ENCODE results near the gene ANKRD7. TPM values are rescaled to one million over a fixed set of nuclear protein-coding genes. Genes with fewer than 3 reads are reported as not detected.

The ANKRD7 gene
- total RNA-seq, 2 experiments from 2014 or later = 1.2 to 1.4 TPM

DNA sequence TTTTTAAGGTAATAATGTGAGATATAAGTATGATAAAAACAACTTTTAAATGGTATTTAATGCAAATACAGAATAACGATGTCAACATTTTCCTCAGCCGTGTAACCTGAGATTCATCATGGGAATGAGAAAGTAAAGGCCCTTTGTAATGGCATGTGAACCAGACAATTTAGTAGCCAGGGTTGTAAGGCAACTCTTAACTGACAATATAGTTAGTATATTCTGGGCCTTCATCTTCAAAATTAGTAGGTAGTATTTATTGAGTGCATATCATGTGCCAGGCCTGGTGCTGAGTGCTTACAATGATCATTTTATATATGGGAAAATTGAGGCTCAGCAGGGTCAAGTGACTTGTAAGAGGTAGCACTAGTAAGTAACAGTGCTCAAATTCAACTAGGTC lies 29.9 kb upstream of the ANKRD7 start:
- Mint-ChIP-seq H3K36me3 (ENCODE audit: low read depth) (peaks cover 13% of the 10 kb centered on the region), H3K4me3 (no peak overlapping the region), H3K27ac (no peak overlapping the region), H3K4me1 (ENCODE audit: low read depth) (peaks cover 4% of the 10 kb centered on the region), H3K9me3 (no peaks in the 10 kb centered on the region), H3K27me3 (no peaks in the 10 kb centered on the region)
- POLR2A ChIA-PET = interaction anchor here (0.6 kb wide), 1 partner anchor 1310 kb away, joined by 3 read pairs; no protein-coding TSS in a partner anchor
- intact Hi-C loops (cut with micrococcal nuclease) = no loop called here
- TF ChIP-seq, protein P1, sequence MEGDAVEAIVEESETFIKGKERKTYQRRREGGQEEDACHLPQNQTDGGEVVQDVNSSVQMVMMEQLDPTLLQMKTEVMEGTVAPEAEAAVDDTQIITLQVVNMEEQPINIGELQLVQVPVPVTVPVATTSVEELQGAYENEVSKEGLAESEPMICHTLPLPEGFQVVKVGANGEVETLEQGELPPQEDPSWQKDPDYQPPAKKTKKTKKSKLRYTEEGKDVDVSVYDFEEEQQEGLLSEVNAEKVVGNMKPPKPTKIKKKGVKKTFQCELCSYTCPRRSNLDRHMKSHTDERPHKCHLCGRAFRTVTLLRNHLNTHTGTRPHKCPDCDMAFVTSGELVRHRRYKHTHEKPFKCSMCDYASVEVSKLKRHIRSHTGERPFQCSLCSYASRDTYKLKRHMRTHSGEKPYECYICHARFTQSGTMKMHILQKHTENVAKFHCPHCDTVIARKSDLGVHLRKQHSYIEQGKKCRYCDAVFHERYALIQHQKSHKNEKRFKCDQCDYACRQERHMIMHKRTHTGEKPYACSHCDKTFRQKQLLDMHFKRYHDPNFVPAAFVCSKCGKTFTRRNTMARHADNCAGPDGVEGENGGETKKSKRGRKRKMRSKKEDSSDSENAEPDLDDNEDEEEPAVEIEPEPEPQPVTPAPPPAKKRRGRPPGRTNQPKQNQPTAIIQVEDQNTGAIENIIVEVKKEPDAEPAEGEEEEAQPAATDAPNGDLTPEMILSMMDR (IDR thresholded peaks at IDR 0.05) = no peak
- CTCF ChIA-PET = interaction anchor here (1.1 to 2.6 kb wide), 7 partner anchors 9 to 443 kb away, joined by 3 to 13 read pairs (median 5); no protein-coding TSS in a partner anchor
- DNase-seq (no peak), ATAC-seq (no peak)

DNA sequence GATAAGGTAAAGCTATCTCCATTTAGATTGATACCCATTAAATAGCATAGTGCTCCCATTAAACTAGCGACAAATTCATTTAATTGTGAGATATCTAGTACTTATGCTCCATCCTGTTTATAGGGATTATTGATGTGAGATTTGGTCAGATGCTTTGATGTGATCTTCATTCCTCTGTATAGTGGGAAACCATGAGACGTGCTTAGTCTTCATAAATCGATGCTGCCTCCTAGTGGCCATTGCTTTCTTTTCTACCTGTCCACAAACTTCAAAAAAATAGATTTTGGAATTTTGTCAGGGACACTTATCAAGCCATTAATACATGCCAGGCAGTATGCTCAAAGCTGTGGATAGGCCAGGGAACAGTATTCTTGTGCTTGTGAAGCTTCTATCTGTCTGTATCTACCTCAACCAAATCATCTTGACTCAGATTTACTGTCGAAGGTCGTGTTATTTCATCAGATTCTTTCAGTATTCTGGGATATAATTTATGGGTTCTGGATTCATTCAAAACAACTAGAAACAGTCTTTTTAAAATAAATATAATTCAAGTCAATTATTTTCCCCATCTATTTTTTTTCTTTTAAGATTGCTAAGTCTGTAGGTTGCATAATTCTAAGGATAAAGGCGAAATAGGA lies 28.5 kb upstream of the ANKRD7 start:
- ChIA-PET CTCF (interaction anchor here (0.8 to 2.6 kb wide), 11 partner anchors 8 to 445 kb away, joined by 3 to 13 read pairs (median 4); no protein-coding TSS in a partner anchor), POLR2A (no interaction called here)
- peak; percentile 76 for DNase-seq
- Mint-ChIP-seq H3K4me3 (no peak overlapping the region), H3K36me3 (ENCODE audit: low read depth) (peaks cover 10% of the 10 kb centered on the region), H3K4me1 (ENCODE audit: low read depth) (peaks cover 3% of the 10 kb centered on the region), H3K9me3 (no peaks in the 10 kb centered on the region), H3K27me3 (no peaks in the 10 kb centered on the region), H3K27ac (no peak overlapping the region)
- TF ChIP-seq, protein P1 (IDR thresholded peaks at IDR 0.05) = peak; percentile 76
- intact Hi-C loops (cut with micrococcal nuclease) = no loop called here
- peak; percentile 86 for ATAC-seq

DNA sequence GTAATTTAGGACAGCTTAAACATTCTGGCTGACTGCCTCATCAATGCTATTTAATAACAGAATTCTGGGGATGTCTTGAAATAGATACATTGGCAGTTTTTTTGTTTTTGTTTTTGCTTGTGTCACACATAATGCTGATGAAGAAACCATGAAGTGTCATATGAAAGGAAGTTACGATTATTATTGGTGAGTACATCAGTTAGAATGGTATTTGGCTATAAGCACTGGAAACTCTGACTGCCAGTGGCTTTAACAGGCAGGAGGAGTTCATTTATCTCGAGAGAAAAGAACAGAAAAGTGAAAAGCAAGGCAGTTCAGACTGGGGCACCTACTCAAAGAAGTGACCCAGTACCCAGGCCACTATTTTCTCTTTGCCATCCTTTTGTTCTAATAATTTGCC lies 22.4 kb upstream of the ANKRD7 start:
- H3K27ac Mint-ChIP-seq = no peak overlapping the region
- H3K4me3 Mint-ChIP-seq = no peak overlapping the region
- H3K27me3 Mint-ChIP-seq = no peaks in the 10 kb centered on the region
- no peaks in the 10 kb centered on the region for H3K9me3 Mint-ChIP-seq
- TF ChIP-seq, protein P1 (IDR thresholded peaks at IDR 0.05) = no peak
- ChIA-PET CTCF (no interaction called here), POLR2A (no interaction called here)
- no peaks in the 10 kb centered on the region for H3K36me3 Mint-ChIP-seq (ENCODE audit: low read depth)
- ATAC-seq (no peak), DNase-seq (no peak)
- H3K4me1 Mint-ChIP-seq (ENCODE audit: low read depth) = peaks cover 6% of the 10 kb centered on the region
- intact Hi-C loops (cut with micrococcal nuclease) = no loop called here

GRCh38 chr7:118214051-118214832 lies 10.3 kb upstream of the ANKRD7 start:
- Mint-ChIP-seq H3K9me3 (no peaks in the 10 kb centered on the region), H3K27me3 (peaks cover 6% of the 10 kb centered on the region), H3K27ac (peak overlapping the region; percentile 83), H3K36me3 (ENCODE audit: low read depth) (no peaks in the 10 kb centered on the region), H3K4me3 (peak overlapping the region; percentile 84), H3K4me1 (ENCODE audit: low read depth) (peaks cover 10% of the 10 kb centered on the region)
- ATAC-seq = peak; percentile 96
- DNase-seq = peak; percentile 89
- POLR2A ChIA-PET = no interaction called here
- intact Hi-C loops (cut with micrococcal nuclease) = loop anchor here (2.0 kb wide), 1 partner anchor 29 kb away; the partner anchor contains the start of gene LSM8
- CTCF ChIA-PET = interaction anchor here (1.3 kb wide), 1 partner anchor 18 kb away, joined by 5 read pairs; no protein-coding TSS in a partner anchor
- TF ChIP-seq, protein P1 (IDR thresholded peaks at IDR 0.05) = no peak

- DNase-seq (no peak), ATAC-seq (peak; percentile 12)
- Mint-ChIP-seq H3K27me3 (peaks cover 6% of the 10 kb centered on the region), H3K4me3 (peak overlapping the region; percentile 84), H3K27ac (peak overlapping the region; percentile 83), H3K9me3 (no peaks in the 10 kb centered on the region), H3K36me3 (ENCODE audit: low read depth) (no peaks in the 10 kb centered on the region), H3K4me1 (ENCODE audit: low read depth) (peaks cover 10% of the 10 kb centered on the region)
- ChIA-PET CTCF (interaction anchor here (1.3 kb wide), 1 partner anchor 19 kb away, joined by 5 read pairs; no protein-coding TSS in a partner anchor), POLR2A (no interaction called here)
- intact Hi-C loops (cut with micrococcal nuclease) = loop anchor here (2.0 kb wide), 1 partner anchor 30 kb away; the partner anchor contains the start of gene LSM8
- TF ChIP-seq, protein P1 (IDR thresholded peaks at IDR 0.05) = no peak
Measured at GRCh38 chr7:118214833-118215182, 9.7 kb upstream of the ANKRD7 start.
